Upper lobe of left lung (tissue), 6 donors: ENCODE measurements around the gene REM2. TPM values are rescaled to one million over a fixed set of nuclear protein-coding genes. Genes with fewer than 3 reads are reported as not detected.
"Not testable (repeated sequence)": the region's sequence is repeated elsewhere in the genome, so short reads cannot be mapped to it uniquely, and the experiment has no call there.

Experiments
- ATAC-seq, 2 donors: fragments of 200-7000 bp; cut with Tn5 transposase; one replicate each; pipeline ENCODE4 v1.9.1; 2022; ENCODE audit warnings: mild to moderate bottlenecking in 2 of 2, moderate library complexity in 2 of 2; ENCODE audit not compliant: low FRiP score in 2 of 2
- DNase-seq, 2 donors: peaks; one replicate each; pipeline ENCODE4 v3.0.0-alpha.2; 2019 to 2020
- H3K27ac ChIP-seq, 4 donors: fragments of 200-600 bp; sonication (generic); one replicate each; pipeline ENCODE4 v1.5.1; 2016 to 2019
- H3K27me3 ChIP-seq, 4 donors: fragments of 200-600 bp; sonication (generic); one replicate each; pipeline ENCODE4 v1.5.1; 2017 to 2019
- H3K36me3 ChIP-seq, 4 donors: fragments of 200-600 bp; sonication (generic); one replicate each; pipeline ENCODE4 v1.5.1; 2016 to 2019
- H3K4me1 ChIP-seq, 4 donors: fragments of 200-600 bp; sonication (generic); one replicate each; pipeline ENCODE4 v1.5.1; 2018 to 2019
- H3K4me3 ChIP-seq, 4 donors: fragments of 200-600 bp; sonication (generic); one replicate each; pipeline ENCODE4 v1.5.1; 2017 to 2019; ENCODE audit warnings: mild to moderate bottlenecking in 2 of 4, moderate library complexity in 1 of 4
- H3K9me3 ChIP-seq, 4 donors: fragments of 200-600 bp; sonication (generic); one replicate each; pipeline ENCODE4 v1.5.1; 2018 to 2019
- EP300 ChIP-seq, 4 donors: sonication (generic); formaldehyde crosslinking; IDR thresholded peaks; one replicate each; pipeline ENCODE4 v1.5.1; 2017; ENCODE audit warnings: antibody characterized with exemption in 4 of 4, control low read depth in 2 of 4
- POLR2A ChIP-seq, 4 donors: fragments of 450-650 bp; IDR thresholded peaks; one replicate each; pipeline ENCODE4 v1.5.1; 2016 to 2017; ENCODE audit warnings: antibody characterized with exemption in 4 of 4, mild to moderate bottlenecking in 2 of 4
- POLR2AphosphoS5 ChIP-seq, 2 donors: sonication (generic); formaldehyde crosslinking; IDR thresholded peaks; one replicate each; pipeline ENCODE4 v1.5.1; 2017; ENCODE audit warnings: antibody characterized with exemption in 2 of 2
- WGBS, 2 donors: methylation state at CpG; one replicate each; pipeline ENCODE4 v1.1.5; 2017 to 2018; 5-methylcytosine and 5-hydroxymethylcytosine counted together
- total RNA-seq, 6 donors: library from RNA; depleted of rRNA in 4 of 6; stranded (reverse); fragments of >200 nt in 4 of 6; gene quantifications; one replicate each; pipeline versions ENCODE4 v1.1.0 to v1.2.1, GENCODE V29; 2016 to 2021
- TF ChIP-seq, protein P1 (sequence below), 6 experiments: fragments of 450-650 bp in 4 of 6; fragments of 200-600 bp in 2 of 6; sonication (generic) in 2 of 6; IDR thresholded peaks; one replicate each; pipeline ENCODE4 v1.5.1; 2016 to 2019; ENCODE audit warnings: antibody characterized with exemption in 6 of 6
- donor health status: DM: no; HTN: no; CAD: no; lungs with moderate emphysema.
- donor health status: DM: no; HTN: yes; CAD: no; lungs with severe emphysema.

The REM2 gene
- total RNA-seq, 6 donors from 2014 or later = 1.0 to 6.3 (median 1.2) TPM

- Histone ChIP-seq H3K4me3 (no peak overlapping the region), H3K9me3 (no peaks in the 10 kb centered on the region), H3K36me3 (no peaks in the 10 kb centered on the region), H3K27me3 (no peaks in the 10 kb centered on the region), H3K4me1 (peaks cover 4 to 22% (median 17%) of the 10 kb centered on the region in 4 donors), H3K27ac (no peak overlapping the region)
- TF ChIP-seq POLR2AphosphoS5 (IDR thresholded peaks at IDR 0.05) (no peak), EP300 (IDR thresholded peaks at IDR 0.05) (no peak), POLR2A (IDR thresholded peaks at IDR 0.05) (no peak)
- TF ChIP-seq, protein P1, sequence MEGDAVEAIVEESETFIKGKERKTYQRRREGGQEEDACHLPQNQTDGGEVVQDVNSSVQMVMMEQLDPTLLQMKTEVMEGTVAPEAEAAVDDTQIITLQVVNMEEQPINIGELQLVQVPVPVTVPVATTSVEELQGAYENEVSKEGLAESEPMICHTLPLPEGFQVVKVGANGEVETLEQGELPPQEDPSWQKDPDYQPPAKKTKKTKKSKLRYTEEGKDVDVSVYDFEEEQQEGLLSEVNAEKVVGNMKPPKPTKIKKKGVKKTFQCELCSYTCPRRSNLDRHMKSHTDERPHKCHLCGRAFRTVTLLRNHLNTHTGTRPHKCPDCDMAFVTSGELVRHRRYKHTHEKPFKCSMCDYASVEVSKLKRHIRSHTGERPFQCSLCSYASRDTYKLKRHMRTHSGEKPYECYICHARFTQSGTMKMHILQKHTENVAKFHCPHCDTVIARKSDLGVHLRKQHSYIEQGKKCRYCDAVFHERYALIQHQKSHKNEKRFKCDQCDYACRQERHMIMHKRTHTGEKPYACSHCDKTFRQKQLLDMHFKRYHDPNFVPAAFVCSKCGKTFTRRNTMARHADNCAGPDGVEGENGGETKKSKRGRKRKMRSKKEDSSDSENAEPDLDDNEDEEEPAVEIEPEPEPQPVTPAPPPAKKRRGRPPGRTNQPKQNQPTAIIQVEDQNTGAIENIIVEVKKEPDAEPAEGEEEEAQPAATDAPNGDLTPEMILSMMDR (IDR thresholded peaks at IDR 0.05) = no peak
- WGBS, 2 donors = 83 to 92% methylated on average over 7 to 8 of the region's 8 CpGs
- DNase-seq (no peak), ATAC-seq (no peak)
Measured at GRCh38 chr14:22854963-22855724, 27.9 kb upstream of the REM2 start.

DNA sequence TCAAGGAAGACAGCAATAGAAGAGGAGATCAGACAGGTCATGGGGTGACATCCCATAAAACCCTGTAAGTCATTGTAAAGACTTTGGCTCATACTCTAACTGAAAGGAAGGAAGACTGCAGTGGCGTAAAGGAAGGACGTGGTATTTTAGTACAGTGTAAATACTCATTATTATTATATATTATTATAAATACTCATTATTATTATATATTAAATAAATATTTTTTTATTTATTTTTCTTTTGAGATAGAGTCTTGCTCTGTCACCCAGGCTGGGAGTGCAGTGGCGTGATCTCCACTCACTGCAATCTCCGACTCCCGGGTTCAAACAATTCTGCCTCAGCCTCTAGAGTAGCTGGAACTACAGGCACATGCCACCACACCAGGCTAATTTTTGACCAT lies 26.6 kb upstream of the REM2 start:
- H3K4me1 ChIP-seq = peaks cover 4 to 12% (median 8%) of the 10 kb centered on the region in 4 donors
- ATAC-seq = no peak
- whole genome bisulfite sequencing, 2 donors = 90 to 91% methylated on average over 5 of the region's 5 CpGs
- no peaks in the 10 kb centered on the region for H3K36me3 ChIP-seq
- no peaks in the 10 kb centered on the region for H3K9me3 ChIP-seq
- no peak overlapping the region for H3K27ac ChIP-seq
- DNase-seq = no peak
- no peaks in the 10 kb centered on the region for H3K27me3 ChIP-seq
- TF ChIP-seq EP300 (IDR thresholded peaks at IDR 0.05) (no peak), POLR2AphosphoS5 (IDR thresholded peaks at IDR 0.05) (no peak)
- TF ChIP-seq, protein P1 (IDR thresholded peaks at IDR 0.05) = no peak
- no peak overlapping the region for H3K4me3 ChIP-seq

DNA sequence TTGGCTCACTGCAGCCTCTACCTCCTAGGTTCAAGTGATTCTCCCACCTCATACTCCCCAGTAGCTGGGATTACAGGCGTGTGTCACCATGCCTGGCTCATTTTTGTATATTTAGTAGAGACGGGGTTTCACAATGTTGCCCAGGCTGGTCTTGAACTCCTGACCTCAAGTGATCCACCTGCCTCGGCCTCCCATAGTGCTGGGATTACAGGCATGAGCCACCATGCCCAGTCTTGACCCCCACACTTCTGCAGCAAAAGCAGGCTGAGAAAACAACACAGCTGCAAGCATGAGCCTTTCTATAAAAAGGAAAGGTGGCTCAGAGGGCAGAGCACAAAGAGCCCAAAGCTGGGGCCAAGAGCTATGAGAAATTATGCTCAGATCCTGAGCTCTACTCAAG lies 22.6 kb upstream of the REM2 start:
- not testable (repeated sequence) for H3K4me1 ChIP-seq, ATAC-seq, H3K36me3 ChIP-seq, H3K27ac ChIP-seq, H3K4me3 ChIP-seq, H3K9me3 ChIP-seq, DNase-seq, H3K27me3 ChIP-seq
- 57 to 90% methylated on average over 3 of the region's 3 CpGs for WGBS, 2 donors

- Histone ChIP-seq H3K4me1 (no peaks in the 10 kb centered on the region), H3K27me3 (no peaks in the 10 kb centered on the region), H3K36me3 (no peaks in the 10 kb centered on the region), H3K4me3 (no peak overlapping the region), H3K27ac (no peak overlapping the region), H3K9me3 (no peaks in the 10 kb centered on the region)
- peak in 1 of 2 donors; percentile 26 for ATAC-seq
- DNase-seq = no peak
- TF ChIP-seq POLR2A (IDR thresholded peaks at IDR 0.05) (no peak), EP300 (IDR thresholded peaks at IDR 0.05) (no peak), POLR2AphosphoS5 (IDR thresholded peaks at IDR 0.05) (no peak)
Measured at GRCh38 chr14:22861651-22862050, 21.4 kb upstream of the REM2 start.

DNA sequence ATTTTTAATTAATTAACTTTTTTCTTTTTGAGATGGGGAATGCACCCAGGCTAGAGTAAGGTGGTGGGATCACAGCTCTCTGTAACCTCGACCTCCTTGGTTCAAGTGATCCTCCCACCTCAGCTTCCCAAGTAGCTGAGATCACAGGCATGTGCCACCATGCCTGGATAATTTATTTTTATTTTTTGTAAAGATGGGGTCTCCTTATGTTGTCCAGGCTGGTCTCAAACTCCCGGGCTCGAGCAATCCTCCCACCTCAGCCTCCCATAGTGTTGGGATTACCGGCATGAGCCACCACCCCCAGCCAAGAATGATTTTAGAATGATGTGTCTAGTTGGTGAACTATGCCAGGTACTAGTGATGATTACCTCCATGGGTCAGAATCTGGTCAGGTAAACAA lies 18.0 kb upstream of the REM2 start:
- Histone ChIP-seq H3K4me3 (no peak overlapping the region), H3K27me3 (no peaks in the 10 kb centered on the region), H3K4me1 (peaks cover under 1 to 4% (median 1%) of the 10 kb centered on the region in 4 donors), H3K36me3 (no peaks in the 10 kb centered on the region), H3K27ac (no peak overlapping the region), H3K9me3 (no peaks in the 10 kb centered on the region)
- 78 to 85% methylated on average over 4 of the region's 4 CpGs for WGBS, 2 donors
- TF ChIP-seq POLR2AphosphoS5 (IDR thresholded peaks at IDR 0.05) (no peak), POLR2A (IDR thresholded peaks at IDR 0.05) (no peak), EP300 (IDR thresholded peaks at IDR 0.05) (no peak)
- TF ChIP-seq, protein P1 (IDR thresholded peaks at IDR 0.05) = no peak
- ATAC-seq (no peak), DNase-seq (no peak)
